Fibroblast of pulmonary artery (primary cell): ENCODE measurements around the gene ZP4.

ENCODE experiments used
- DNase-seq: peaks from one replicate; pipeline ENCODE4 v3.0.0-alpha.2; 2010; ENCODE audit warnings: low read depth
- H3K4me3 ChIP-seq: replicated peaks from 2 replicates; pipeline ENCODE4 v1.5.1; 2011; ENCODE audit warnings: low read depth, mild to moderate bottlenecking, control low read depth, low read length, moderate library complexity
- TF ChIP-seq, protein P1 (sequence below): IDR thresholded peaks from 2 replicates; pipeline ENCODE4 v1.5.1; 2011; ENCODE audit warnings: mild to moderate bottlenecking, control low read depth, low read length, inconsistent platforms; ENCODE audit errors: missing control alignments

Gene ZP4

GRCh38 chr1:237921306-237921705 lies 30.6 kb upstream of the ZP4 start:
- no peak overlapping the region for H3K4me3 ChIP-seq
- no peak for DNase-seq
- TF ChIP-seq, protein P1, sequence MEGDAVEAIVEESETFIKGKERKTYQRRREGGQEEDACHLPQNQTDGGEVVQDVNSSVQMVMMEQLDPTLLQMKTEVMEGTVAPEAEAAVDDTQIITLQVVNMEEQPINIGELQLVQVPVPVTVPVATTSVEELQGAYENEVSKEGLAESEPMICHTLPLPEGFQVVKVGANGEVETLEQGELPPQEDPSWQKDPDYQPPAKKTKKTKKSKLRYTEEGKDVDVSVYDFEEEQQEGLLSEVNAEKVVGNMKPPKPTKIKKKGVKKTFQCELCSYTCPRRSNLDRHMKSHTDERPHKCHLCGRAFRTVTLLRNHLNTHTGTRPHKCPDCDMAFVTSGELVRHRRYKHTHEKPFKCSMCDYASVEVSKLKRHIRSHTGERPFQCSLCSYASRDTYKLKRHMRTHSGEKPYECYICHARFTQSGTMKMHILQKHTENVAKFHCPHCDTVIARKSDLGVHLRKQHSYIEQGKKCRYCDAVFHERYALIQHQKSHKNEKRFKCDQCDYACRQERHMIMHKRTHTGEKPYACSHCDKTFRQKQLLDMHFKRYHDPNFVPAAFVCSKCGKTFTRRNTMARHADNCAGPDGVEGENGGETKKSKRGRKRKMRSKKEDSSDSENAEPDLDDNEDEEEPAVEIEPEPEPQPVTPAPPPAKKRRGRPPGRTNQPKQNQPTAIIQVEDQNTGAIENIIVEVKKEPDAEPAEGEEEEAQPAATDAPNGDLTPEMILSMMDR: no peak

GRCh38 chr1:237913345-237913744 lies 22.6 kb upstream of the ZP4 start:
- TF ChIP-seq, protein P1: no peak
- no peak for DNase-seq
- H3K4me3 ChIP-seq: no peak overlapping the region

GRCh38 chr1:237911911-237912310 lies 21.2 kb upstream of the ZP4 start:
- TF ChIP-seq, protein P1: no peak
- DNase-seq: no peak
- no peak overlapping the region for H3K4me3 ChIP-seq

- TF ChIP-seq, protein P1: no peak
- no peak overlapping the region for H3K4me3 ChIP-seq
- no peak for DNase-seq
Observed at GRCh38 chr1:237910834-237911233, 20.1 kb upstream of the ZP4 start.

GRCh38 chr1:237903961-237904360 lies 13.2 kb upstream of the ZP4 start:
- DNase-seq: no peak
- H3K4me3 ChIP-seq: no peak overlapping the region
- TF ChIP-seq, protein P1: no peak

DNA sequence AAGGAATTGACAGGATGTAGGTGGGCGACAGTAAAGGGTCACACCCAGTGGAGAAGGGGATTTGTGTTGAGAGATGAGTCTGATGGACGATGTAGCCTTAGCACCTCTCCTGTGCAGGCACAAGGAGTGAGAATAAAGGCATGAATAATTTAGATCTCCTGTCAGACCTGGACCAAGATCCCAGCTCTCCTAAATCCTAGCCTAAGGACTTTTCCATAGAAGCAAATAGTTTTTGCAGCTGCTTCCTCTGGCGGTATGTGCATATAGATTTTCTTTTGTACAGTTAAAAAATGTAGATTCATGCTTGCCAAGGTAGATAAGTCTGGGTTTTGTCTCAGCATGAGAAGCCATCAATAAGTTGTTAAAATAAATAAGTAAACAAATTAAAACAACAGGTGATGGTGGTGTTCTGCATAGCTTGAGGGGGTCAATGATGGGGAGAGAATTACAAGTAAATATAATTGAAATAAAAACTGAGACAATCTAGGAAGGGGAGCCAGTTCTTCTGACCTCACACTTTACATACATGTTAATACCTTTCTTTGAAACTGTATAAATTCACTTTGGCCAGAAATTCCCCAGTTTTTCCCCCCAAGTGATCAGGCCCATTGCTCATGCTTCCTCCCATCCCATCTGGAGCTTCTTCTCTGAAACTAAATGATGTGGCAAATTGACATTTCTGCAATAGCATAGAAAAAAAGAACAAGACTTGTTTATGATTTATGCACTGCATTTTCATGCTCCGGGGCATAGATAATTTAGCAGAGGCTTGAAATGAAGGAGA lies 12.4 kb upstream of the ZP4 start:
- H3K4me3 ChIP-seq: no peak overlapping the region
- no peak for DNase-seq
- TF ChIP-seq, protein P1: no peak
